Suprapubic skin (tissue), 4 donors: Measurements from ENCODE around the gene CALR.

Experiments used
- EP300 ChIP-seq: sonication (generic); formaldehyde crosslinking; IDR thresholded peaks from one replicate; pipeline ENCODE4 v1.6.1; 2017; ENCODE audit warnings: antibody characterized with exemption
- POLR2A ChIP-seq, 2 donors: fragments of 450-650 bp; IDR thresholded peaks; one replicate each; pipeline ENCODE4 v1.6.1; 2017; ENCODE audit warnings: antibody characterized with exemption in 2 of 2, mild to moderate bottlenecking in 2 of 2, moderate library complexity in 2 of 2
- POLR2AphosphoS5 ChIP-seq, 3 donors: sonication (generic); formaldehyde crosslinking; IDR thresholded peaks; one replicate each; pipeline ENCODE4 v1.6.1; 2017; ENCODE audit warnings: antibody characterized with exemption in 3 of 3
- TF ChIP-seq, protein P1 (sequence below), 2 donors: fragments of 200-600 bp in 1 of 2; fragments of 450-650 bp in 1 of 2; sonication (generic) in 1 of 2; IDR thresholded peaks; one replicate each; pipeline ENCODE4 v1.5.1; 2016 to 2019; ENCODE audit warnings: antibody characterized with exemption in 2 of 2, mild to moderate bottlenecking in 1 of 2, moderate library complexity in 1 of 2

DNA sequence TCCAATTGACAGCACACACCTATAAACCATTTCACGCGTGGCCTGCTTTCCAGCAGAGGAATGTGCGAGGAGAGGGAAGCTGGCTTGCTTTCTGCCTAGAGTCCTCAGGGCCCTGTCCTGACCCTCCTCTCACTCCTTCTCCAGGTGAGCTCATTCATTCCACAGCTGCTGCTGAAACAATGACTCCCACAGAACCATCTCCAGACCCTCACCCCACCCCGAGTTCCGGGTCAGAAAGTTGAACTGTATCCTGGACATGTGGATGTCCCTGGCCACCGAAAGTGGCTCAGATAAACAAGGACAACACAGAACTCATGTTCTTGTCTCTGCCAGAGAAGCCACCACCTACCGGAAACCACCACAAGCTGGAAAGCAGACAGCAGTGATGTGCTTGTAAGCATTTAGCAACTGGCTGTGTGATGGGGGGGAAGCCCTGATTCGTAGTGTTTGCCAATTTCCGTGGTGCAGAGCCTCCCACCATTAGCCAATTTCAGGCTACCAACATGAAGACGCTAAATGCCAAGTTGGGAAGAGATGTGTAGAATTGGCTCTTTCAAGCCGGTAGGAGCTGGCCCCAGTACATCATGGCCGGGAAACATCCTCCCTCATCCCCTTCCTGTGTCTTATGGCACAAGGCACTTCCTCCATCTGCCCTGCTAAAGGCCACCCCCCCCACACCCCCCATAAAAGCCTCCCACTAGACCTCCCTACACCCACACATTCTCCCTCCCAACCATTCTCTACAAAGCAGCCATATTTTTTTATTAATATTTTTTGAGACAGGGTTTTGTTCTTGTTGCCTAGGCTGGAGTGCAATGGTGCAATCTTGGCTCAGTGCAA, 24.3 kb upstream of the CALR start:
- TF ChIP-seq, protein P1, sequence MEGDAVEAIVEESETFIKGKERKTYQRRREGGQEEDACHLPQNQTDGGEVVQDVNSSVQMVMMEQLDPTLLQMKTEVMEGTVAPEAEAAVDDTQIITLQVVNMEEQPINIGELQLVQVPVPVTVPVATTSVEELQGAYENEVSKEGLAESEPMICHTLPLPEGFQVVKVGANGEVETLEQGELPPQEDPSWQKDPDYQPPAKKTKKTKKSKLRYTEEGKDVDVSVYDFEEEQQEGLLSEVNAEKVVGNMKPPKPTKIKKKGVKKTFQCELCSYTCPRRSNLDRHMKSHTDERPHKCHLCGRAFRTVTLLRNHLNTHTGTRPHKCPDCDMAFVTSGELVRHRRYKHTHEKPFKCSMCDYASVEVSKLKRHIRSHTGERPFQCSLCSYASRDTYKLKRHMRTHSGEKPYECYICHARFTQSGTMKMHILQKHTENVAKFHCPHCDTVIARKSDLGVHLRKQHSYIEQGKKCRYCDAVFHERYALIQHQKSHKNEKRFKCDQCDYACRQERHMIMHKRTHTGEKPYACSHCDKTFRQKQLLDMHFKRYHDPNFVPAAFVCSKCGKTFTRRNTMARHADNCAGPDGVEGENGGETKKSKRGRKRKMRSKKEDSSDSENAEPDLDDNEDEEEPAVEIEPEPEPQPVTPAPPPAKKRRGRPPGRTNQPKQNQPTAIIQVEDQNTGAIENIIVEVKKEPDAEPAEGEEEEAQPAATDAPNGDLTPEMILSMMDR (IDR thresholded peaks at IDR 0.05) = no peak
- no peak for TF ChIP-seq POLR2AphosphoS5 (IDR thresholded peaks at IDR 0.05)
- no peak for TF ChIP-seq EP300
- TF ChIP-seq POLR2A (IDR thresholded peaks at IDR 0.05) = no peak
